Body of pancreas (tissue), 4 donors: ENCODE results near the gene MPI. TPM values are rescaled to one million over a fixed set of nuclear protein-coding genes. Genes with fewer than 3 reads are reported as not detected.
A peak's percentile ranks its signal among the peaks of the same experiment; 100 is the strongest.

Experiments
- ATAC-seq: fragments of 150-250 bp; one replicate; pipeline ENCODE4 v1.9.1; 2016
- DNase-seq, 4 donors: peaks; one replicate each; pipeline ENCODE4 v3.0.0-alpha.2; 2019
- H3K27ac ChIP-seq, 4 donors: fragments of 200-600 bp; sonication (generic); 1 replicate in 3 of 4; 2 replicates in 1 of 4; pipeline versions ENCODE4 v1.5.1 to v1.6.1; 2016 to 2019; ENCODE audit warnings: mild to moderate bottlenecking in 1 of 4, mixed read lengths in 1 of 4, moderate library complexity in 1 of 4
- H3K27me3 ChIP-seq, 2 donors: fragments of 200-600 bp; sonication (generic); one replicate each; pipeline ENCODE4 v1.6.0; 2016; ENCODE audit warnings: mild to moderate bottlenecking in 1 of 2
- H3K36me3 ChIP-seq, 2 donors: fragments of 200-600 bp; sonication (generic); replicated peaks in 1 of 2; 2 replicates each; pipeline ENCODE4 v1.5.1; 2016; ENCODE audit warnings: low read depth in 2 of 2; ENCODE audit not compliant: insufficient read depth in 1 of 2
- H3K4me1 ChIP-seq: fragments of 200-600 bp; sonication (generic); one replicate; pipeline ENCODE4 v1.6.0; 2016
- H3K4me3 ChIP-seq, 2 donors: fragments of 200-600 bp; sonication (generic); 1 replicate in 1 of 2; 2 replicates in 1 of 2; pipeline ENCODE4 v1.5.1; 2016 to 2019
- H3K9me3 ChIP-seq, 3 donors: fragments of 200-600 bp; sonication (generic); 1 replicate in 2 of 3; 2 replicates in 1 of 3; pipeline ENCODE4 v1.5.1; 2016
- POLR2A ChIP-seq, 3 donors: fragments of 450-650 bp; IDR thresholded peaks; one replicate each; pipeline ENCODE4 v1.6.1; 2016; ENCODE audit warnings: antibody characterized with exemption in 3 of 3, mild to moderate bottlenecking in 2 of 3
- WGBS, 2 donors: methylation state at CpG; one replicate each; pipeline ENCODE4 v1.1.5; 2017; 5-methylcytosine and 5-hydroxymethylcytosine counted together
- intact Hi-C: fragments of 100-400 bp; cut with DNase I; formaldehyde crosslinking; loops from one replicate; pipeline ENCODE4 v1.15.1; 2023
- total RNA-seq, 2 donors: library from RNA; depleted of rRNA; stranded (reverse); fragments of >200 nt; gene quantifications; one replicate each; pipeline ENCODE4 v1.1.0, GENCODE V29; 2016
- TF ChIP-seq, protein P1 (sequence below), 7 experiments: fragments of 450-650 bp in 4 of 7; fragments of 200-600 bp in 3 of 7; sonication (generic) in 3 of 7; IDR thresholded peaks; one replicate each; pipeline ENCODE4 v1.5.1; 2016 to 2019; ENCODE audit warnings: antibody characterized with exemption in 7 of 7

The MPI gene, protein sequence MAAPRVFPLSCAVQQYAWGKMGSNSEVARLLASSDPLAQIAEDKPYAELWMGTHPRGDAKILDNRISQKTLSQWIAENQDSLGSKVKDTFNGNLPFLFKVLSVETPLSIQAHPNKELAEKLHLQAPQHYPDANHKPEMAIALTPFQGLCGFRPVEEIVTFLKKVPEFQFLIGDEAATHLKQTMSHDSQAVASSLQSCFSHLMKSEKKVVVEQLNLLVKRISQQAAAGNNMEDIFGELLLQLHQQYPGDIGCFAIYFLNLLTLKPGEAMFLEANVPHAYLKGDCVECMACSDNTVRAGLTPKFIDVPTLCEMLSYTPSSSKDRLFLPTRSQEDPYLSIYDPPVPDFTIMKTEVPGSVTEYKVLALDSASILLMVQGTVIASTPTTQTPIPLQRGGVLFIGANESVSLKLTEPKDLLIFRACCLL
- total RNA-seq, result 10 to 100 TPM; 47.5 to 80.4 TPM

DNA sequence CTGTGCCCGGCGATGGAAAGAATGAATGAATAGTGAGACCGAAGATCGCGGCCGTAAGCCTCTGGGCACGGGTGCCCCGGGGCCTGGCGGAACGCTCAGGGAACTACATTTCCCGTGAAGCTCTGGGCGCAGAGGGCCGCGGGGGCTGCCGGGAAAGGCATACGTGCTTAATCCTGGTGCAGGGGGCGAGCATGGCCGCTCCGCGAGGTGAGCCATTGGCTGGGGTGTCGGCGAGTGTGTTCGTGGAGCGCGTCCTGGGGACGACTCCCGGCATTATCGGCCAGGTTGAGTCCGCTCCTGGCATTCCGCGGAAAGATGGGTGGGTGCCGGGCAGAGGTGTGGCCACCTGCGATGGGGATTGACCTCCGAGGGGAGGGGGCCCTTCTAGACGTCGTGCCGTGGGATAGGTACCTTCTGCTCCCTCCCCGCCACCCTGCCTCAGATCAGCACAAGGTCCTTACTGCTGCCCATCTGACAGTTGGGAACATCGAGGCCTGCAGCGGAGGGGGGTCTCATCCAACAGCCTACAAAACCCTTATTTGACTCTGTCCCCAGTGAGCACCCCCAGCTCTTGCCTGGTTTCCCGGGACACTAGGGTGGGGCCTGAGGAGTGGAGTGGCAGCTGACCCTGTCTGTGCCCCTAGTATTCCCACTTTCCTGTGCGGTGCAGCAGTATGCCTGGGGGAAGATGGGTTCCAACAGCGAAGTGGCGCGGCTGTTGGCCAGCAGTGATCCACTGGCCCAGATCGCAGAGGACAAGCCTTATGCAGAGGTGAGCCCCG, at the start of gene MPI:
MPI (plus strand) TSS at position 160 of the 782 bp plus-strand sequence; CDS start at position 192, 32 bp downstream.
- WGBS, 2 donors, result 1 to 3% methylated on average over 13 to 46 of the region's 47 CpGs
- Histone ChIP-seq H3K4me3 (peak within 1 kb of the TSS; percentile 80 to 98), H3K27me3 (no peaks in the 10 kb centered on the region), H3K36me3 (no peaks in the 10 kb centered on the region), H3K27ac (peak within 1 kb of the TSS; percentile 72 to 85 (median 78)), H3K9me3 (no peaks in the 10 kb centered on the region), H3K4me1 (peaks cover 38% of the 10 kb centered on the region)
- peak; percentile 45 to 80 (median 78) for TF ChIP-seq POLR2A (IDR thresholded peaks at IDR 0.05)
- TF ChIP-seq, protein P1, sequence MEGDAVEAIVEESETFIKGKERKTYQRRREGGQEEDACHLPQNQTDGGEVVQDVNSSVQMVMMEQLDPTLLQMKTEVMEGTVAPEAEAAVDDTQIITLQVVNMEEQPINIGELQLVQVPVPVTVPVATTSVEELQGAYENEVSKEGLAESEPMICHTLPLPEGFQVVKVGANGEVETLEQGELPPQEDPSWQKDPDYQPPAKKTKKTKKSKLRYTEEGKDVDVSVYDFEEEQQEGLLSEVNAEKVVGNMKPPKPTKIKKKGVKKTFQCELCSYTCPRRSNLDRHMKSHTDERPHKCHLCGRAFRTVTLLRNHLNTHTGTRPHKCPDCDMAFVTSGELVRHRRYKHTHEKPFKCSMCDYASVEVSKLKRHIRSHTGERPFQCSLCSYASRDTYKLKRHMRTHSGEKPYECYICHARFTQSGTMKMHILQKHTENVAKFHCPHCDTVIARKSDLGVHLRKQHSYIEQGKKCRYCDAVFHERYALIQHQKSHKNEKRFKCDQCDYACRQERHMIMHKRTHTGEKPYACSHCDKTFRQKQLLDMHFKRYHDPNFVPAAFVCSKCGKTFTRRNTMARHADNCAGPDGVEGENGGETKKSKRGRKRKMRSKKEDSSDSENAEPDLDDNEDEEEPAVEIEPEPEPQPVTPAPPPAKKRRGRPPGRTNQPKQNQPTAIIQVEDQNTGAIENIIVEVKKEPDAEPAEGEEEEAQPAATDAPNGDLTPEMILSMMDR (IDR thresholded peaks at IDR 0.05), result peak in 5 of 7 experiments; percentile 12 to 50 (median 26)
- DNase-seq (peak; percentile 82 to 88 (median 84)), ATAC-seq (peak; percentile 93)
- intact Hi-C loops, result no loop called here

DNA sequence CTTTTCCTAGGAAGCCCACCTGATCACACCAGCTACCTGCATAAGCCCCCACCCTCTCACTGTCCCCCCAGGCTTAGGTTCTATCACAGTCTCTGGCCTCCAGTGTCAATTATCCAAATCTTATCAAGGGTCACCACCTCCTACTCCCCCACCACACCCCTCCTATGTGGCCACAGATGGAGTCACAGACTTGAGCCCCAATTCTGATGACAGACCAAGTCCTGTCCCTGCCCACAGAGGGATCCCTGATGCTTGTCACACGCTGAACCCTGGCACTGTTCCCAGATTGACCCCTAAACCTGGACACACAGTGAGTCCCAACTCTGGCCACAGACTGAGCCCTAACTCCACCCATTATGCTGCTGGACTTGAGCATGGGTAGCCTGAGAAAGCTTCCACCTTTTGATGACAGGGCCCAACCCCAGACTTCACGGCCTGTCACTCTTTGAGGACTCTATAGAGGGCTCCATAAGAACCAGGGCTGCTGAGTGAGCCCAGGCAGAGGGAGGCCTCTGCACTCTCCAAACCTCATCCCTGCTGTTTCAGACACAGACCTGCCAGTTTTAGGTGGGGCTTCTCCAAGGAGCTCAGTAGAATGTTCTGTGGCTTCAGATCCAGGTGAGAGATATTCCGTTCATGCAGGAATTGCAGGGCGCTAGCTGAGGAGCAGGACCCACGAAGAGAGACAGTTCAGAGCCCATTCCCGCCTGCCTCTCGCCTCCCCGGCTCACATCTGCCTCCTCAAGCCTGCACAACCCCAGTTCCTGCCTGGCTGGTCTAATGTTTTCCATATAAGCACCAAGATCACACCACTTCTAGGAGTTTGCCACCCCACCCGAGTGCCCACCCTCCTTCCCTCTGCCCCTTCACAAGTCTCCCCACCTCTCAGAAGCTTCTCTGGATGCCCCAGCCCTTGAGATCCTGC, 48.7 kb upstream of the MPI start:
- no peaks in the 10 kb centered on the region for H3K9me3 ChIP-seq
- H3K4me3 ChIP-seq, result no peak overlapping the region
- H3K36me3 ChIP-seq, result no peaks in the 10 kb centered on the region
- H3K27ac ChIP-seq, result no peak overlapping the region
- DNase-seq, result no peak
- 74 to 77% methylated on average over 6 to 9 of the region's 9 CpGs for WGBS, 2 donors
- intact Hi-C loops, result loop anchor here (10.0 kb wide), 1 partner anchor 64 kb away; the partner anchor contains the start of gene FAM219B
- TF ChIP-seq, protein P1 (IDR thresholded peaks at IDR 0.05), result no peak
- no peak for TF ChIP-seq POLR2A (IDR thresholded peaks at IDR 0.05)
- no peak for ATAC-seq
- H3K4me1 ChIP-seq, result peaks cover 21% of the 10 kb centered on the region
- no peaks in the 10 kb centered on the region for H3K27me3 ChIP-seq

DNA sequence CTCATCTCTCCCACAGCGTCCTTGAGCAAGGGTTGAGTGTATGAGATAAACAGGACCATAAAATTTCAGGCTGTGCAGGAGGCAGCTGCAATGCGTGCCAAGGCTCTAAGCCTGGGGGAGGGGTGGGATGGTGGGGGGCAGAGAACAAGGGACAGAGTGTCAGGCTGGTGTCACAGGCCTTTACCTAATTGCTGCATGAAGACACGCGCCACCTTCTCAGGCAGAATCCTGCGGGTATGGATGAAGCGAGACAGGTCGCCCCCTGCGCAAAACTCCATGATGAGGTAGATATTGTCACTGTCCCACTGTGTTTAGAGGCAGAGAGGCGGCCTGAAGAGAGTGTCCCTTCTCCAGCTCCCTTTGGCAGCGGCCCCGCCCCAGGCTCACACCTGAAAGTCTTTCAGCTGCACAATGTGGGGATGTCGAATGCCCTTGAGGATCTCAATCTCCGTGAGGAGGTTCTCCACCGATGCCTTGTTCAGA, 47.9 kb upstream of the MPI start:
- Histone ChIP-seq H3K4me3 (peak overlapping the region in 1 of 2 donors; percentile 29), H3K27me3 (no peaks in the 10 kb centered on the region), H3K27ac (no peak overlapping the region), H3K9me3 (no peaks in the 10 kb centered on the region), H3K4me1 (peaks cover 21% of the 10 kb centered on the region), H3K36me3 (no peaks in the 10 kb centered on the region)
- no peak for DNase-seq
- intact Hi-C loops, result loop anchor here (10.0 kb wide), 1 partner anchor 63 kb away; the partner anchor contains the start of gene FAM219B
- 31 to 64% methylated on average over 5 to 14 of the region's 14 CpGs for WGBS, 2 donors
- no peak for ATAC-seq
- no peak for TF ChIP-seq POLR2A (IDR thresholded peaks at IDR 0.05)
- TF ChIP-seq, protein P1 (IDR thresholded peaks at IDR 0.05), result no peak
